NCI-H1105 treated with DMSO at 0.1 percent for 48 hours (cell line): ENCODE measurements around the gene CABLES1.
"Not testable (repeated sequence)": the region's sequence is repeated elsewhere in the genome, so short reads cannot be mapped to it uniquely, and the experiment has no call there.

Experiments
- DNase-seq: peaks from one replicate; lab custom pipeline; 2025; lab: John Stamatoyannopoulos, UW

Gene CABLES1

GRCh38 chr18:23142251-23142929, 7.1 kb downstream of the CABLES1 start:
- DNase-seq: no peak

DNA sequence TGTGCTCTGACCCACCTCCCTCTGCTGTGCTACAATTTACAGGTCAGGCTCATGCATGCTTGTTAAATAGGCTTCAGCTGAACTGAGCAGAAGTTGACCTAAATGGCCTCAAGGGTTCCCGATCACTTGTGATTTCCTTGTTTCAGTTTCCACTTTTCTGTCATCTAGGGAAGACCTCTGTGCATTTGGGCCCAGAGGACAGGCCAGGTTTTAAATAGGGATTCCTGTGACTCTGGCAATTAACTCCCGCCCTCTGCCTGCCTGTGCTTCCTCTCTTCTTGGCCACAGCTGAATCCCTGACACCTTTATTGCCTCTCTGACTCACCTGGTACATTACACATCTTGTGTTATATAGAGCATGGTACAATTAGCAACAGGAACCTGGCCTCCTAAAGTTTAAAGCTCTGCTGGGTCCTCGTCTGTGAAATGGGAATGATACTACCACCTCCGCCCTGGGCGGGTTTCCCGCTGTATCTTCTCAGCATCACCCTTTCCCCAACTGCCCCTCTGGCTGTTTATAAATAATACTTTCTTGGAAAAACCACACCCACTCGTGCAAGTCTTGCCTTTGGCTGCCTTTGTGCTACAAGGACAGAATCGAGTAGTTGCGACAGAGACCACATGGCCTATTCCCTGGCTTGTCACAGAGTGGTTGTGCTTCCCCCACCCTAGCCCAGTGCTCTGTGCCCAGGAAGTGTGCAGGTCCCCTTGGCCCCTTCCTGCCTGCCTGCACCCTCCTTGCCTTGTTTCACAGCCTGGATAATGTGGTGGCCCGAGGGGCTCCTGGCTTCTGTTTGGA, 7.9 kb downstream of the CABLES1 start:
- DNase-seq: no peak

DNA sequence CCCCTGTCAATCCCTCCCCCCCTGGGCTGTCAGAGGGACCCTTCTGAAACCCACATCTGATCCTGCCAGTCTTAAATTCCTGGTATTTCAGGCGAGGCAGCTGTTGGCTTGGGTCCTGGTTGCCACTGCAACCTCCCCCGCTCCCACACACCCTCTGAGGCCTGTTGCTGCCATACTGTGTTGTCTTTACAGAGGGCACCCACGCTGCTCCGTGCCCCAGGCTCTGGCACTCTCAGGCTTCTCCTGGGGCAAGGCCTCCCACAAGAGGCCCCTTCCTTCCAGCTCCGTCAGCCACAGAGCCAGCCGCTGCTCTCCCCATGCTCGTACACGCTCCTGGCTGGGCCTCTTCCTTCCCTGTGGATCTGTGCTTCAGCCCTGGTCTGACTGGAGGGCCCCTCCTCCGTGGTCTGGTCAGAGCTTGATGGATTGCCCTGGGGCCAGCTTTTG, 8.6 kb downstream of the CABLES1 start:
- no peak for DNase-seq

- no peak for DNase-seq
Measured at GRCh38 chr18:23144640-23145039, 9.4 kb downstream of the CABLES1 start.

- DNase-seq: no peak
Measured at GRCh38 chr18:23145621-23146020, 10.3 kb downstream of the CABLES1 start.

DNA sequence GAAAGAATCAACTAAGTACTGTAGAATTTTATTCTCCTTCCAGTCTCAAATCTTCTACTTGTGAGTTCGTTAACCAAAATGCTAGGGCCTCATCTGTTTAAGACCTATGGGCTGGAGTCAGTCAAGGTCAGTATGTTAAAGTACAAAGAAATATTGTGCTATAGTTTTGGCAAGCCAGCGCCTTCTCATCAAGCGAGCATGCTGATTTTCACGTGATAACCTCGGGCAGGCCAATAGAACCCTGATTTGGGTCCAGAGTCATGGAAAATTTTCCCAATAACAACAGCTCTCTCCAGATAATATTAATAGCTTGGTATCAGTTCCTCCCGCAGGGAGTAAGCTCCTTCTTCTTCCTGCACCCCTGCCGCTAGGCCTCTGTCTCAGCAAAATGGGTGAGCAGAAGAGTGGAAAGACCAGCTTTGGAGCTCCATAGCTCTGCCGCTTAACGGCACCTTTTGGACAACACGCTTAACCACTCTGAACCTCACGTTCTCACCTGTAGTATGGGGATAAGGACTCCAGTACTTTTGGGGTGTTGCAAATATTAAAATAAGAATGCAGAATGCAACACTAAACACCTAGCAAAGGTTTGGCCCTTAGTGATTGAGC, 11.7 kb downstream of the CABLES1 start:
- DNase-seq: no peak

DNA sequence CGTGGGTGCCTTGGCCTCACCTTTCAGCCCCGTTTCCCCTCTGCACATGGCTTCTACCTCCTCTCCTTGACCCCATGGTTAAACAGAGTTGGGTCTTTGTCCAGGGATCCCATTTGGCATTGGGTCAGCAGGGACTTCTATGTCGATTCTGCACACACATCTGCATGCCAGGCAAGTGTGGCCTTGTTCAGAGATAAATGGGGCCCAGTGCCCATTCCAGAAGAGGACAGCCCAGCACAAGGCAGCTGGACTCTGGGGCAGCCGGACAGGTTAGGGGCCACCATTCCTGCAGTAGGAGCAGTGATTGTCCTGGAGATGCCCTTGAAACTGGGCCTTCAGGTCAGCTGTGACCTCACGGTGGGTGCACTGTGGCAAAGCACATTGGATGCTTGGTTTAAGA, 13.1 kb downstream of the CABLES1 start:
- DNase-seq: no peak

DNA sequence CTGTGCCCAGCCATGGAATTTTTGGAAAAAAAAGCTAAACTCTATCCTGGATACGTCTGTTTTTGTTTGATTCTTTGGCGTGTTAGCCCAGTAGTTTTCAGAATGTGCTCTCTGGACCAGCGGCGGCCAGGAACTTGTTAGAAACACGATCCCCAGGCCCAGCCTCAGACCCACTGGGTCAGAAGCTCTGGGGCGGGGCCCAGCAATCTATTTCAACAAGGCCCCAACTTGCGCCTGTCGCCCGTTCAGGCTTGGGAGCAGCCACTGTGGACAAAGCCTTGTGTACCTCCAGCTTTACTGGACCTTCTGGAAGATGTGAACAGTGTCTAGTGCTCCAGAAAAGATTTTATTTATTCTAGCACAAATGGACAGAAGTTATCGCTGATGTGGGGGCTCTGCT, 14.3 kb downstream of the CABLES1 start:
- DNase-seq: no peak

GRCh38 chr18:23151414-23152099, 16.3 kb downstream of the CABLES1 start:
- DNase-seq: no peak

DNA sequence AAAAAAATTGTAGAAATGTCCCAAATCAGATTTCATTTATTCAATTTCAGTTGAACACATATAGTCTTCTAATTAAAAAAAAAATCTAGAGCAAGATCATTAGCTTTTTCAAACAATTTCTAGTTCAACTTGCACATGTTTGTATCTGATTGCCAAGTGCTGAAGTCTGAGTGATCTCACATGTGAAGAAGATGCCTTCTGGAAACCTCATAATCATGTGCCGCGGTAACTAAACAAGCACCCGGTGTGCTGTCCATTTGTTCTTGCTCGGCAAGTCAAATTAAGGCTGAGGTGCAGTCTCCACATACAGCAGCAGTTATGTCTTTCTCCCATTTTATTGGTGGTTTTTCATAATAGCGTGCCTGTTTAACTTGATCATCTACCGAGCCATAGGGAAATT, 18.7 kb downstream of the CABLES1 start:
- DNase-seq: no peak

DNA sequence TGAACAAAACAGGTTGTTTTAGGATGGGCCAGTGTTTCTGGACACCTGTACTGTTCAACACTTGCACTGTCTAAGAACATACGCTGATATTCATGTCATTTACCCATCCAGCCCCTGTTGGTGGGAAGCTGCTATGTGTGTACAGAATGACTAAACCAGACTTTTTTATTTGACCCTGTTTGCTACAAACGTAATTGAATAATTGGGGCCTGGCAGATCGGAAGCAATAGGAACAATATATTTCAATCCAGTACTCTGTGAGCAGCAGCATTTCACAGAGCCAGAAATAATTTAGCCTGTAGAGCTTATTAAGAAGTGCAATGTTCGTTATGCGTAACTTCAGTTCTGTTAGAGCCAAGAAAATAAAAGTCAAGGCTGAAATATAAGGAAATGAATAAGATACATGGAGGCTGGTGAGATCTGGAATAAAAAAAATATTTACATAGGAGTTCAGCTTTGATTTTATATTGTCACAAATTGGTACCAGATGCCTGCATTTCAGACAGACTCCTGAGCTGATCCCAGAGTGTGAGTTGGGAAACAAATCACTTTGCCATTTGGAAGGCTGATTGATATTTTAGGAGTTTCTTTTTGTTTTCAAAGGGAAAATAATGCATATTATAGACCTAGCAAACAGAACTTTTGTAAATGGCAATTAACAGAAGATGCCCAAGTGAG, 19.7 kb downstream of the CABLES1 start:
- DNase-seq: no peak

DNA sequence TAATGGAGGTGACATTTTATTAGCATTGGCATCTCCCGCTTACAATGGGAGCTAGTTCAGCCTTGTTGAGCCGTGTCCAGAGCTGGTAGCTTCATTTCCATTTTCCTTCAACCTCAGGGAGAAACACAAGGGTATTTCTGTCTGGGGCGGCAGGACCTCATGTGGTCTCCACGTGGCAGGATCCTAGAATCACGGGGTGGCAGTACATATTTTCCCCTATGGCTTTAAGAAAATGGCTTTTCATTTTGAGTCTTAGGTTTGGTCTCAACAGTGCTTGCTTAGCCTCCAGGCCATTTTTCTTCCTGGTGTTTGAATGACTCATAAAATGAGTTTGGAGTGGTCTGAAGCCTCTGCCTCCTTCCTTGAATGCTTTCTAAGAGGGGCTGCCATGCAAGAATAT, 20.3 kb downstream of the CABLES1 start:
- no peak for DNase-seq

GRCh38 chr18:23156134-23156533, 20.8 kb downstream of the CABLES1 start:
- no peak for DNase-seq

DNA sequence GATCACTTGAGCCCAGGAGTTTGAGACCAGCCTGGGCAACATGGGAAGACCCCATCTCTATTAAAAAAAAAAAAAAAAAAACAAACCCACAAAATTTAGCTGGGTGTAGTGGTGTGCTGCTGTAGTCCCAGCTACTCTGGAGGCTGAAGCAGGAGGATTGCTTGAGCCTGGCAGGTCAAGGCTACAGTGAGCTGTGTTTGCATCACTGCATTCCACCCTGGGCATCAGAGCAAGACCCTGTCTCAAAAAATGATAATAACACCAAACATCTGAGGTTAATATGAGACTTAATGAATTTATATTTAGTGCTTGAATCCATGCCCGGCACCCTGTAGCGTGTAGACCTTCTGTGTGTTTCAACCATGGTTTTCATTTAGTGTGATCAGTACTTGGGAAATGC, 22.8 kb downstream of the CABLES1 start:
- DNase-seq: no peak

DNA sequence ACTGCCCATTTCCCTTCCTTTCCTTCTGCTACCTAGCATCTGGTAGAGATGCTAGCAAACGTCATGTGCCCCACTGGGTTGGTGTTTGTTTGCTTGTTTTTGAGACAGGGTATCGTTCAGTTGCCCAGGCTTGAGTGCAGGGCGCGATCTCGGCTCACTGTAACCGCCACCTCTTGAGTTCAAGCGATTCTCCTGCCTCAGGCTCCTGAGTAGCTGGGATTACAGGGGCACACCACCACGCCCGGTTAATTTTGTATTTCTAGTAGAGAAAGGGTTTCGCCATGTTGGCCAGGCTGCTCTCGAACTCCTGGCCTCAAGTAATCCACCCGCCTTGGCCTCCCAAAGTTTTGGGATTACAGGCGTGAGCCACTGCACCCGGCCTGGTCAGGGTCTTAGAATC, 23.6 kb downstream of the CABLES1 start:
- DNase-seq: not testable (repeated sequence)

GRCh38 chr18:23159344-23159743, 24.1 kb downstream of the CABLES1 start:
- DNase-seq: no peak

- DNase-seq: no peak
Measured at GRCh38 chr18:23162473-23162872, 27.2 kb downstream of the CABLES1 start.

DNA sequence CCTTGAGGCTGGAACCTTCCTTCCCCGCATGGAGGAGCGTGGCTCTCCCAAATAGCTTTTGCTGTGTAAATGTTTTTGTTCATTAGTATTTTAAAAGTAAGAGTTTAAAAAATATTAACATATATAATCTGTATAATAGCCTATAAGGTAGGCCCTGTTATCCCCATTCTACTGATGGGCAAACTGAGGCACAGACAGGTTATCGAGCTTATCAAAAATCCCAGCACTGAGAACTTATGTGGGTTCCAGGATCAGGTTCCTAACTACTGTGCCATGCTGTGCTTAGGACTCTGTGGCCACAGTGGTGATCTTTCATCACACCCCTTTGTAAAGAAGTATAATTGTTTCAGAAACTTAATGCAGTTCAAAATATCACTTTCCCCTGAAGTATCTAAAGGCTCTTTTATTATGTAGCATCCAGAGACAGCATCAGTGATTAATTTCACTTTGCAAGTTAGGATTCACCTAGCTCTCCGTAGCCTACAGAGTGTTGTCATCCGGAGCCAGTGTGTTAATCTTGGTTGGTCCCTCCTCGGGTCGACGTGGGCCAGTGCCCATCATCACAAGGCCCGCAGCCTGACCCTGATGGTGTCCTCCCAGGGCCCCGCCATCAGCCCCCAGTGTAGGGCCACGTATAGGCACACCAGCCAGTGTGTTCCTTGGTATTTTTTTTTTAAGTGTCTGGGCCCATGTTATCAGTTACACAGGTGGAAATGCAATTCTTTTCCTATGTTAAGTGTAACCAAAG, 28.7 kb downstream of the CABLES1 start:
- DNase-seq: no peak

GRCh38 chr18:23165271-23166068, 30.2 kb downstream of the CABLES1 start:
- no peak for DNase-seq

DNA sequence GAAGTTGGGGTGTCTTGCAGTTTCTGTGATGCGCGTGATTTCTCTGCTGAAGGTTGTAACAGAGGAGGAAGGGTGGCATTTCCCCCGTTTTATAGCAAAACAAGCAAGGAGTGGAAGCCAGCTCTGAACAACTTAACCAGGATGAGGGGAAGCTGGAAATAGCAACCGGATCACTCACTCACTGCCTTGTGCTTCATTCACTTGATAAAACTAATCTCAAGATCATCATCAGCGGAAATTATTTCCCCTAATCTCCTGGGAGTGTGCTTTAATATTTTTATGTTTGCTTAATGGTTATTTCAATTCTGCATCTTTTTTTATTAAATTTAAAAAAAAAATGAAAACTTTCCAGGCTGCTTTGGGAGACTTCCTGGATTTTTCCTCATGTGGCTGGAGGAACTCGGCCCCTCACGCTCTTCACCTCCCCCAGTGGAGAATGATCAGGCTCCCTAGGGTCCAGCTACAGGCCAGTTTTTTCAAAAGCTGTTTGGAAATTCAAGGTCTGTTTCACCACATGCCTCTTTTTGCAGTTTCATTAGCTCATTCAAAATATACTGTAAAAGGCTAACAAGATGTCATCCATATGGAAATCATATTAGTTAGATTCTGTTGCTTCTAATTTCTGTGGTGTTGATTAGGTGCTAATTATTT, 31.7 kb downstream of the CABLES1 start:
- DNase-seq: no peak
